Fibroblast of lung (primary cell): ENCODE data around the gene TCP11L2. TPM values are rescaled to one million over a fixed set of nuclear protein-coding genes. Genes with fewer than 3 reads are reported as not detected.
"Not testable (repeated sequence)": the region's sequence is repeated elsewhere in the genome, so short reads cannot be mapped to it uniquely, and the experiment has no call there.

Experiments used
- DNase-seq, 2 donors: peaks; one replicate each; pipeline versions ENCODE4 v3.0.0 to v3.0.0-alpha.2; 2010; ENCODE audit warnings: low read depth in 2 of 2
- H2AFZ ChIP-seq: 2 replicates; pipeline ENCODE4 v1.5.1; 2012; ENCODE audit warnings: low read length, control low read depth, inconsistent platforms
- H3K27ac ChIP-seq: 2 replicates; pipeline ENCODE4 v1.5.1; 2011; ENCODE audit warnings: low read length, control low read depth; ENCODE audit not compliant: insufficient read depth
- H3K27me3 ChIP-seq: 2 replicates; pipeline ENCODE4 v1.5.1; 2011; ENCODE audit warnings: mild to moderate bottlenecking, low read length; ENCODE audit not compliant: control insufficient read depth, insufficient read depth
- H3K36me3 ChIP-seq: 2 replicates; pipeline ENCODE4 v1.5.1; 2011; ENCODE audit warnings: low read length; ENCODE audit not compliant: control insufficient read depth, insufficient read depth
- H3K4me1 ChIP-seq: 2 replicates; pipeline ENCODE4 v1.5.1; 2011; ENCODE audit warnings: low read length; ENCODE audit not compliant: control insufficient read depth, insufficient read depth; ENCODE audit errors: extremely low read depth
- H3K4me2 ChIP-seq: 2 replicates; pipeline ENCODE4 v1.5.1; 2011; ENCODE audit warnings: low read length, control low read depth; ENCODE audit not compliant: insufficient read depth; ENCODE audit errors: extremely low read depth
- H3K4me3 ChIP-seq, 4 experiments: fragments of 200-600 bp in 1 of 4; sonication (generic) in 1 of 4; replicated peaks in 1 of 4; 2 replicates each; pipeline ENCODE4 v1.5.1; 2011 to 2016; ENCODE audit warnings: low read length in 4 of 4, low read depth in 3 of 4, mild to moderate bottlenecking in 3 of 4, control low read depth in 2 of 4, inconsistent platforms in 1 of 4, mixed read lengths in 1 of 4; ENCODE audit not compliant: insufficient read depth in 1 of 4; ENCODE audit errors: control extremely low read depth in 1 of 4
- H3K79me2 ChIP-seq: 2 replicates; pipeline ENCODE4 v1.5.1; 2012; ENCODE audit warnings: mild to moderate bottlenecking, low read length, inconsistent platforms; ENCODE audit not compliant: control insufficient read depth, insufficient read depth
- H3K9ac ChIP-seq: 2 replicates; pipeline ENCODE4 v1.5.1; 2011; ENCODE audit warnings: mild to moderate bottlenecking, low read length, control low read depth; ENCODE audit not compliant: insufficient read depth
- H3K9me3 ChIP-seq: 2 replicates; pipeline ENCODE4 v1.5.1; 2012; ENCODE audit warnings: low read depth, low read length; ENCODE audit not compliant: control insufficient read depth, insufficient read depth
- H4K20me1 ChIP-seq: 2 replicates; pipeline ENCODE4 v1.5.1; 2011; ENCODE audit warnings: low read length; ENCODE audit not compliant: control insufficient read depth, insufficient read depth; ENCODE audit errors: extremely low read depth
- CTCF ChIP-seq, 2 donors: IDR thresholded peaks in 1 of 2; conservative IDR thresholded peaks in 1 of 2; 1 replicate in 1 of 2; 2 replicates in 1 of 2; pipeline ENCODE4 v1.5.1; 2011 to 2012; ENCODE audit warnings: low read length in 2 of 2, control low read depth in 1 of 2, inconsistent platforms in 1 of 2, low read depth in 1 of 2, mild to moderate bottlenecking in 1 of 2
- EZH2 ChIP-seq: IDR thresholded peaks from 2 replicates; pipeline ENCODE4 v1.5.1; 2012; ENCODE audit warnings: low read length, control low read depth, mild to moderate bottlenecking; ENCODE audit errors: missing control alignments
- polyA plus RNA-seq, 2 donors: library from polyadenylated mRNA; depleted of rRNA in 1 of 2; stranded (reverse) in 1 of 2; unstranded in 1 of 2; fragments of >200 nt; gene quantifications; 2 replicates each; pipeline ENCODE4 v1.2.1, GENCODE V29; 2011 to 2012; ENCODE audit warnings: missing spikeins in 1 of 2
- total RNA-seq: library from RNA; depleted of rRNA; stranded (reverse); fragments of >200 nt; gene quantifications from 2 replicates; pipeline ENCODE4 v1.2.1, GENCODE V29; 2014

Gene TCP11L2
- total and polyA plus RNA-seq, 2 donors (not counting 1 experiment from before 2014, with no cell fraction given) = 23.6 to 82.6 TPM

GRCh38 chr12:106285982-106286381, 16.6 kb upstream of the TCP11L2 start:
- Histone ChIP-seq H3K4me2 (no peak overlapping the region), H3K36me3 (no peaks in the 10 kb centered on the region), H2AFZ (no peak overlapping the region), H3K4me3 (no peak overlapping the region), H3K4me1 (peaks cover 3% of the 10 kb centered on the region), H3K27me3 (no peaks in the 10 kb centered on the region), H3K9ac (no peak overlapping the region), H3K79me2 (no peaks in the 10 kb centered on the region), H3K9me3 (no peaks in the 10 kb centered on the region), H3K27ac (no peak overlapping the region), H4K20me1 (no peaks in the 10 kb centered on the region)
- peak in 1 of 2 donors; percentile 24 for DNase-seq
- TF ChIP-seq EZH2 (no peak), CTCF (conservative IDR thresholded peaks at IDR 0.05 in 1 of 2, IDR thresholded peaks at IDR 0.05 in 1 of 2; ENCODE audit: low read depth in 1 of 2, low read length in 2 of 2) (no peak)

- DNase-seq = peak in 1 of 2 donors; percentile 27
- not testable (repeated sequence) for H4K20me1 ChIP-seq
Measured at GRCh38 chr12:106286576-106287162, 15.9 kb upstream of the TCP11L2 start.

GRCh38 chr12:106287364-106287763, 15.2 kb upstream of the TCP11L2 start:
- no peaks in the 10 kb centered on the region for H3K9me3 ChIP-seq
- no peak overlapping the region for H3K9ac ChIP-seq
- no peaks in the 10 kb centered on the region for H3K79me2 ChIP-seq
- H4K20me1 ChIP-seq = no peaks in the 10 kb centered on the region
- H3K4me2 ChIP-seq = no peak overlapping the region
- H3K27ac ChIP-seq = no peak overlapping the region
- H3K27me3 ChIP-seq = no peaks in the 10 kb centered on the region
- H2AFZ ChIP-seq = no peak overlapping the region
- H3K4me3 ChIP-seq = no peak overlapping the region
- no peaks in the 10 kb centered on the region for H3K36me3 ChIP-seq
- H3K4me1 ChIP-seq = peaks cover 3% of the 10 kb centered on the region
- TF ChIP-seq EZH2 = no peak
- peak in 1 of 2 donors; percentile 54 for DNase-seq

More at GRCh38 chr12:106286576-106287162, 15.9 kb upstream of the TCP11L2 start:
- H3K36me3 ChIP-seq, H3K4me1 ChIP-seq, H3K9me3 ChIP-seq, H3K4me3 ChIP-seq, H3K27me3 ChIP-seq, H3K4me2 ChIP-seq, H2AFZ ChIP-seq, H3K79me2 ChIP-seq, H3K9ac ChIP-seq, H3K27ac ChIP-seq: not testable (repeated sequence)

GRCh38 chr12:106288101-106288493, 14.4 kb upstream of the TCP11L2 start:
- Histone ChIP-seq H3K27ac (no peak overlapping the region), H3K4me3 (no peak overlapping the region)
- peak in 1 of 2 donors; percentile 32 for DNase-seq

More at GRCh38 chr12:106288101-106288493, 14.4 kb upstream of the TCP11L2 start:
- Histone ChIP-seq H3K4me1 (peaks cover 3% of the 10 kb centered on the region), H2AFZ (no peak overlapping the region), H4K20me1 (no peaks in the 10 kb centered on the region), H3K36me3 (no peaks in the 10 kb centered on the region), H3K79me2 (no peaks in the 10 kb centered on the region), H3K9me3 (no peaks in the 10 kb centered on the region), H3K27me3 (no peaks in the 10 kb centered on the region), H3K9ac (no peak overlapping the region), H3K4me2 (no peak overlapping the region)
- TF ChIP-seq CTCF (conservative IDR thresholded peaks at IDR 0.05 in 1 of 2, IDR thresholded peaks at IDR 0.05 in 1 of 2; ENCODE audit: low read depth in 1 of 2, low read length in 2 of 2) (no peak), EZH2 (no peak)
